WTC11 (cell line): ENCODE results near the gene HIF3A. TPM values are rescaled to one million over a fixed set of nuclear protein-coding genes. Genes with fewer than 3 reads are reported as not detected.
"Not testable (repeated sequence)": the region's sequence is repeated elsewhere in the genome, so short reads cannot be mapped to it uniquely, and the experiment has no call there.

ENCODE experiments used
- ATAC-seq: fragments of 200-7000 bp; cut with Tn5 transposase; 2 replicates; pipeline ENCODE4 v1.10.0; 2021; ENCODE audit warnings: mild to moderate bottlenecking, moderate library complexity
- CTCF ChIA-PET: fragments of 300-600 bp; sonication (Branson Sonifier 250); formaldehyde crosslinking; loops from one replicate; lab custom pipeline; 2021; ENCODE audit warnings: antibody characterized with exemption; lab: Charles Lee
- POLR2A ChIA-PET: fragments of 350-600 bp; sonication (Branson Sonifier 250); formaldehyde crosslinking; loops from one replicate; lab custom pipeline; 2021; ENCODE audit warnings: antibody characterized with exemption; lab: Charles Lee
- DNase-seq: peaks from one replicate; pipeline ENCODE4 v3.0.0; 2021; ENCODE audit warnings: low spot score
- H3K27ac Mint-ChIP-seq: 2 replicates; pipeline ENCODE4 v1.8.0; 2021; ENCODE audit warnings: mixed read lengths
- H3K27me3 Mint-ChIP-seq: 2 replicates; pipeline ENCODE4 v1.8.0; 2021; ENCODE audit warnings: low read depth, mild to moderate bottlenecking, moderate library complexity, mixed read lengths
- H3K36me3 Mint-ChIP-seq: 2 replicates; pipeline ENCODE4 v1.8.0; 2021; ENCODE audit warnings: mixed read lengths
- H3K4me1 Mint-ChIP-seq: 2 replicates; pipeline ENCODE4 v1.8.0; 2022; ENCODE audit warnings: mixed read lengths
- H3K4me3 Mint-ChIP-seq: 2 replicates; pipeline ENCODE4 v1.8.0; 2021; ENCODE audit warnings: mild to moderate bottlenecking, moderate library complexity, mixed read lengths
- H3K9me3 Mint-ChIP-seq: 2 replicates; pipeline ENCODE4 v1.8.0; 2021; ENCODE audit warnings: mixed read lengths
- ESRRA ChIP-seq: sonication (generic); formaldehyde crosslinking; IDR thresholded peaks from 2 replicates; pipeline ENCODE4 v1.8.1; 2022; ENCODE audit warnings: mild to moderate bottlenecking, missing genetic modification reagents, borderline replicate concordance
- FOXK1 ChIP-seq: sonication (generic); formaldehyde crosslinking; IDR thresholded peaks from 2 replicates; pipeline ENCODE4 v1.8.0; 2022; ENCODE audit warnings: mild to moderate bottlenecking, moderate library complexity, missing genetic modification reagents
- HMGA2 ChIP-seq: fragments of 250-450 bp; sonication (Bioruptor Pico); IDR thresholded peaks from 2 replicates; pipeline ENCODE4 v1.4.0; 2021; ENCODE audit warnings: mild to moderate bottlenecking, moderate library complexity
- NFYB ChIP-seq: sonication (generic); formaldehyde crosslinking; conservative IDR thresholded peaks from 2 replicates; pipeline ENCODE4 v1.8.0; 2022; ENCODE audit warnings: low read depth, missing genetic modification reagents
- NR1H2 ChIP-seq: sonication (generic); formaldehyde crosslinking; IDR thresholded peaks from 2 replicates; pipeline ENCODE4 v1.9.0; 2021; ENCODE audit warnings: mild to moderate bottlenecking, moderate library complexity, missing genetic modification reagents
- NR2C2 ChIP-seq: sonication (generic); formaldehyde crosslinking; IDR thresholded peaks from 2 replicates; pipeline ENCODE4 v1.8.0; 2022; ENCODE audit warnings: mild to moderate bottlenecking, missing genetic modification reagents
- NR3C1 ChIP-seq: sonication (generic); formaldehyde crosslinking; conservative IDR thresholded peaks from 2 replicates; pipeline ENCODE4 v1.8.1; 2023; ENCODE audit warnings: low read depth, mild to moderate bottlenecking, missing genetic modification reagents
- SMAD4 ChIP-seq: sonication (generic); formaldehyde crosslinking; IDR thresholded peaks from 2 replicates; pipeline ENCODE4 v1.8.0; 2022; ENCODE audit warnings: mild to moderate bottlenecking, missing genetic modification reagents
- TEAD1 ChIP-seq: sonication (generic); formaldehyde crosslinking; IDR thresholded peaks from 2 replicates; pipeline ENCODE4 v1.8.0; 2022; ENCODE audit warnings: mild to moderate bottlenecking, missing genetic modification reagents
- ZNF232 ChIP-seq: sonication (generic); formaldehyde crosslinking; IDR thresholded peaks from 2 replicates; pipeline ENCODE4 v1.8.0; 2022; ENCODE audit warnings: mild to moderate bottlenecking, missing genetic modification reagents
- total RNA-seq: library from RNA; stranded (reverse); gene quantifications from 3 replicates; pipeline ENCODE4 v1.2.3, GENCODE V29; 2021
- TF ChIP-seq, protein P1 (sequence below): fragments of 200-600 bp; IDR thresholded peaks from 2 replicates; pipeline ENCODE4 v1.8.0; 2022; ENCODE audit warnings: antibody characterized with exemption
- TF ChIP-seq, protein P2 (sequence below): sonication (generic); formaldehyde crosslinking; IDR thresholded peaks from 2 replicates; pipeline ENCODE4 v1.8.1; 2023; ENCODE audit warnings: mild to moderate bottlenecking, missing genetic modification reagents, moderate library complexity
- TF ChIP-seq, protein P3 (sequence below): sonication (generic); formaldehyde crosslinking; IDR thresholded peaks from 2 replicates; pipeline ENCODE4 v1.8.0; 2022; ENCODE audit warnings: mild to moderate bottlenecking, missing genetic modification reagents
- TF ChIP-seq, protein P4 (sequence below): sonication (generic); formaldehyde crosslinking; IDR thresholded peaks from 2 replicates; pipeline ENCODE4 v1.8.1; 2022; ENCODE audit warnings: low read depth, mild to moderate bottlenecking, moderate library complexity, missing genetic modification reagents, borderline replicate concordance
- TF ChIP-seq, protein P5 (sequence below): sonication (generic); formaldehyde crosslinking; IDR thresholded peaks from 2 replicates; pipeline ENCODE4 v1.8.1; 2023; ENCODE audit warnings: mild to moderate bottlenecking, missing genetic modification reagents
- TF ChIP-seq, protein P6 (sequence below): sonication (generic); formaldehyde crosslinking; IDR thresholded peaks from 2 replicates; pipeline ENCODE4 v1.8.1; 2023; ENCODE audit warnings: mild to moderate bottlenecking, moderate library complexity, missing genetic modification reagents

Gene HIF3A
- total RNA-seq, 1 experiment from 2014 or later, result 31.8 TPM

DNA sequence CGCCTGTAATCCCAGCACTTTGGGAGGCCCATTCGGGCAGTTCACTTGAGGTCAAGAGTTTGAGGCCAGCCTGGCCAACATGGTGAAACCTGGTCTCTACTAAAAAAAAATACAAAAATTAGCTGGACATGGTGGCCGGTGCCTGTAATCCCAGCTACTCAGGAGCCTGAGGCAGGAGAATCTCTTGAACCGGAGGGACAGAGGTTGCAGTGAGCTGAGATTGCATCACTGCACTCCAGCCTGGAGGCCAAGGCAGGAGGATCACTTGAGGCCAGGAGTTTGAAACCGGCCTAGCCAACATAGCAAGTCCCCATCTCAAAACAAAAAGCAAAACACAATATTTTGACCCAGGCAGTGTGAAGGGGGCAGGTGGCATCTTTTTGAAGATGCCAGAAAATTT is 32.0 kb upstream of the HIF3A start:
- ATAC-seq, H3K36me3 Mint-ChIP-seq, DNase-seq, H3K4me3 Mint-ChIP-seq, H3K4me1 Mint-ChIP-seq, H3K27ac Mint-ChIP-seq, H3K27me3 Mint-ChIP-seq, H3K9me3 Mint-ChIP-seq: not testable (repeated sequence)
- CTCF ChIA-PET, result interaction anchor here (0.6 to 9.0 kb wide), 26 partner anchors 16 to 337 kb away, joined by 3 to 154 read pairs (median 4); partner anchors contain the start of gene HIF3A
- POLR2A ChIA-PET, result interaction anchor here (1.0 kb wide), 1 partner anchor 186 kb away, joined by 3 read pairs; no protein-coding TSS in a partner anchor

DNA sequence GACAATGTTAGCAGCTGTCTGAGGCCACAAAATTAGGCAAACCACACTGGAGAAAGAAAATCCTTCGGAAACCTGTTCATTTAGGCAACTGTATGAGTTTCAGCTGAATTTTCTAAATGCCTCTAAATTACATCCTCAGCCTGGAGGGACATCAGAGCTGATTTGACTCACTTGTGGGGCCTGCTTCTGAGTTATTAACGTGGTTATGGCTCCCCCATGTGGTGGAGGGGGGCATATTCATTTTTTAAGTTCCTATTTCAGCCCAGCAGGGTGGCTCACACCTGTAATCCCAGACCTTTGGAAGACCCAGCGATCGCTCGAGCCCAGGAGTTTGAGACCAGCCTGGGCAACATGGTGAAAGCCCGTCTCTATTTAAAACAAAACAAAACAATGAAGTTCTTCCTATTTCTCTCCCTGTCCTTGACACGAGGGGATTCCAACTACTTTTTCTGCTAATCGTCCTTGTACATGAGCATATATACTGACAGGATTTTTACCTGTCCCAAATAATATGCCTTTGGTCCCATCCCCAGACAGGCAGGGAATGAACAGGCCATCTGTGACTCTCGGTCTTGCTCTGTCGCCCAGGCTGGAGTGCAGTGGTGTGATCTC is 31.5 kb upstream of the HIF3A start:
- Mint-ChIP-seq H3K4me3 (no peak overlapping the region), H3K4me1 (peaks cover 10% of the 10 kb centered on the region), H3K9me3 (no peaks in the 10 kb centered on the region), H3K27ac (no peak overlapping the region), H3K36me3 (no peaks in the 10 kb centered on the region), H3K27me3 (no peaks in the 10 kb centered on the region; the same call in 1 of the 2 replicates)
- POLR2A ChIA-PET, result interaction anchor here (1.0 kb wide), 1 partner anchor 187 kb away, joined by 3 read pairs; no protein-coding TSS in a partner anchor
- TF ChIP-seq, protein P1, sequence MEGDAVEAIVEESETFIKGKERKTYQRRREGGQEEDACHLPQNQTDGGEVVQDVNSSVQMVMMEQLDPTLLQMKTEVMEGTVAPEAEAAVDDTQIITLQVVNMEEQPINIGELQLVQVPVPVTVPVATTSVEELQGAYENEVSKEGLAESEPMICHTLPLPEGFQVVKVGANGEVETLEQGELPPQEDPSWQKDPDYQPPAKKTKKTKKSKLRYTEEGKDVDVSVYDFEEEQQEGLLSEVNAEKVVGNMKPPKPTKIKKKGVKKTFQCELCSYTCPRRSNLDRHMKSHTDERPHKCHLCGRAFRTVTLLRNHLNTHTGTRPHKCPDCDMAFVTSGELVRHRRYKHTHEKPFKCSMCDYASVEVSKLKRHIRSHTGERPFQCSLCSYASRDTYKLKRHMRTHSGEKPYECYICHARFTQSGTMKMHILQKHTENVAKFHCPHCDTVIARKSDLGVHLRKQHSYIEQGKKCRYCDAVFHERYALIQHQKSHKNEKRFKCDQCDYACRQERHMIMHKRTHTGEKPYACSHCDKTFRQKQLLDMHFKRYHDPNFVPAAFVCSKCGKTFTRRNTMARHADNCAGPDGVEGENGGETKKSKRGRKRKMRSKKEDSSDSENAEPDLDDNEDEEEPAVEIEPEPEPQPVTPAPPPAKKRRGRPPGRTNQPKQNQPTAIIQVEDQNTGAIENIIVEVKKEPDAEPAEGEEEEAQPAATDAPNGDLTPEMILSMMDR, result peak; percentile 86
- TF ChIP-seq NR1H2, result no peak
- peak; percentile 92 for ATAC-seq
- peak; percentile 76 for DNase-seq
- CTCF ChIA-PET, result interaction anchor here (0.6 to 9.0 kb wide), 25 partner anchors 15 to 337 kb away, joined by 3 to 154 read pairs (median 5); partner anchors contain the start of gene HIF3A

DNA sequence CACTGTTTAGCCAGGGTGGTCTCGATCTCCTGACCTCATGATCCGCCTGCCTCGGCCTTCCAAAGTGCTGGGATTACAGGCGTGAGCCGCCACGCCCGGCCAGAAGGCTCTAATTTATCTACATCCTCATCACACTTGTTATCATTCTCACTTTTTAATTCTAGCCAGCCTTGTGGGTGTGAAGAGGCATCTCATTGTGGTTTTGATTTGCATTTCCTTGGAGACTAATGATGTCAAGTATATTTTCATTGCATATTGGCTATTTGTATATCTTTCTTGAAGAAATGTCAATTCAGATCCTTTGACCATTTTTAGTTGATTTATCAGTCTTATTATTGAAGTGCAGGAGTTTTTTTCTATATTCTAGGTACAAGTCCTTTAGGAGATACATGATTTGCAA is 27.7 kb upstream of the HIF3A start:
- H3K4me3 Mint-ChIP-seq, result no peak overlapping the region
- H3K36me3 Mint-ChIP-seq, result no peaks in the 10 kb centered on the region
- H3K9me3 Mint-ChIP-seq, result no peaks in the 10 kb centered on the region
- peaks cover 36% of the 10 kb centered on the region for H3K4me1 Mint-ChIP-seq
- DNase-seq (no peak), ATAC-seq (no peak)
- no peaks in the 10 kb centered on the region; the same call in 1 of the 2 replicates for H3K27me3 Mint-ChIP-seq
- TF ChIP-seq ZNF232 (CRISPR knock-in tag), result no peak
- TF ChIP-seq, protein P2, sequence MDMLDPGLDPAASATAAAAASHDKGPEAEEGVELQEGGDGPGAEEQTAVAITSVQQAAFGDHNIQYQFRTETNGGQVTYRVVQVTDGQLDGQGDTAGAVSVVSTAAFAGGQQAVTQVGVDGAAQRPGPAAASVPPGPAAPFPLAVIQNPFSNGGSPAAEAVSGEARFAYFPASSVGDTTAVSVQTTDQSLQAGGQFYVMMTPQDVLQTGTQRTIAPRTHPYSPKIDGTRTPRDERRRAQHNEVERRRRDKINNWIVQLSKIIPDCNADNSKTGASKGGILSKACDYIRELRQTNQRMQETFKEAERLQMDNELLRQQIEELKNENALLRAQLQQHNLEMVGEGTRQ, result no peak
- ChIA-PET CTCF (interaction anchor here (0.8 to 2.9 kb wide), 6 partner anchors 11 to 309 kb away, joined by 3 to 17 read pairs (median 6); no protein-coding TSS in a partner anchor), POLR2A (no interaction called here)
- H3K27ac Mint-ChIP-seq, result no peak overlapping the region

DNA sequence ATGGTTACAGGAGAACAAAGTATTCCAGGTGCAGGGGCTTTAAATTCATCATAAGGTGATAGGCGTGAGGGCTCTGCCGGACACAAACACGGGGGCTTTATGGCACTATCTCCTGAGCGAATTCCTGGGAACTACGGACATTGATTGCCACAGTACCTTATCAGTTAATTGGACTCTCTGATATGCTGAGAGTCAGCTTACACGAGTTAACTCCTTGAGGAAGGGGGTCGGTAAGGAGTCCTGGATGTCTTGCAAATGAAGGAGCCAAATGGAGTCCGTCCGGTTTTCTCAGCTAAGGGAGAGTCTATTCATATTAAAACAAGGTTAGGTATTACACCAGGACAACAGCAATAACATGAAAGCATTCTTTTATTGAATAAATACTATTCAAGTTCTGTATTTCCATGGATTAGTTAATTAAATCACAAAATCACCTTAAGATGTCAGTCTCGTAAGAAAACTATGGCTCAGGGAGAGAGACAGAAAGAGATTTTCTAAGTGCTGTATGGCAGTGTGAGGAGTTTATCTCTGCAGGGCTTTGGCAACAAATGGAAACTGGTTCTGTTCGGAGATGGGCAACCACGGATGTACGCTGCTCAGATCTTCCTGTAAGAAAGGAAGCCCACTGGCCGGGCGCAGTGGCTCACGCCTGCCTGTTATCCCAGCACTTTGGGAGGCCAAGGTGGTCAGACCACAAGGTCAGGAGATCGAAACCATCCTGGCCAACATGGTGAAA is 26.2 kb upstream of the HIF3A start:
- Mint-ChIP-seq H3K36me3 (no peaks in the 10 kb centered on the region), H3K4me3 (peak overlapping the region; percentile 50), H3K27me3 (no peaks in the 10 kb centered on the region; the same call in 1 of the 2 replicates), H3K27ac (peak overlapping the region; percentile 90), H3K4me1 (peaks cover 32% of the 10 kb centered on the region), H3K9me3 (no peaks in the 10 kb centered on the region)
- ATAC-seq (peak; percentile 77), DNase-seq (no peak)
- no peak for TF ChIP-seq HMGA2 (CRISPR knock-in tag)
- TF ChIP-seq, protein P3, sequence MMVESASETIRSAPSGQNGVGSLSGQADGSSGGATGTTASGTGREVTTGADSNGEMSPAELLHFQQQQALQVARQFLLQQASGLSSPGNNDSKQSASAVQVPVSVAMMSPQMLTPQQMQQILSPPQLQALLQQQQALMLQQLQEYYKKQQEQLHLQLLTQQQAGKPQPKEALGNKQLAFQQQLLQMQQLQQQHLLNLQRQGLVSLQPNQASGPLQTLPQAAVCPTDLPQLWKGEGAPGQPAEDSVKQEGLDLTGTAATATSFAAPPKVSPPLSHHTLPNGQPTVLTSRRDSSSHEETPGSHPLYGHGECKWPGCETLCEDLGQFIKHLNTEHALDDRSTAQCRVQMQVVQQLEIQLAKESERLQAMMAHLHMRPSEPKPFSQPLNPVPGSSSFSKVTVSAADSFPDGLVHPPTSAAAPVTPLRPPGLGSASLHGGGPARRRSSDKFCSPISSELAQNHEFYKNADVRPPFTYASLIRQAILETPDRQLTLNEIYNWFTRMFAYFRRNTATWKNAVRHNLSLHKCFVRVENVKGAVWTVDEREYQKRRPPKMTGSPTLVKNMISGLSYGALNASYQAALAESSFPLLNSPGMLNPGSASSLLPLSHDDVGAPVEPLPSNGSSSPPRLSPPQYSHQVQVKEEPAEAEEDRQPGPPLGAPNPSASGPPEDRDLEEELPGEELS (CRISPR knock-in tag), result no peak
- TF ChIP-seq FOXK1 (CRISPR knock-in tag), result no peak
- TF ChIP-seq, protein P4, sequence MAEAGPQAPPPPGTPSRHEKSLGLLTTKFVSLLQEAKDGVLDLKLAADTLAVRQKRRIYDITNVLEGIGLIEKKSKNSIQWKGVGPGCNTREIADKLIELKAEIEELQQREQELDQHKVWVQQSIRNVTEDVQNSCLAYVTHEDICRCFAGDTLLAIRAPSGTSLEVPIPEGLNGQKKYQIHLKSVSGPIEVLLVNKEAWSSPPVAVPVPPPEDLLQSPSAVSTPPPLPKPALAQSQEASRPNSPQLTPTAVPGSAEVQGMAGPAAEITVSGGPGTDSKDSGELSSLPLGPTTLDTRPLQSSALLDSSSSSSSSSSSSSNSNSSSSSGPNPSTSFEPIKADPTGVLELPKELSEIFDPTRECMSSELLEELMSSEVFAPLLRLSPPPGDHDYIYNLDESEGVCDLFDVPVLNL, result no peak
- no peak for TF ChIP-seq TEAD1 (CRISPR knock-in tag)
- TF ChIP-seq ESRRA (CRISPR knock-in tag), result no peak
- TF ChIP-seq NFYB, result no peak
- TF ChIP-seq SMAD4 (CRISPR knock-in tag), result no peak
- no peak for TF ChIP-seq NR2C2 (CRISPR knock-in tag)
- TF ChIP-seq NR3C1 (CRISPR knock-in tag), result no peak
- TF ChIP-seq, protein P5, sequence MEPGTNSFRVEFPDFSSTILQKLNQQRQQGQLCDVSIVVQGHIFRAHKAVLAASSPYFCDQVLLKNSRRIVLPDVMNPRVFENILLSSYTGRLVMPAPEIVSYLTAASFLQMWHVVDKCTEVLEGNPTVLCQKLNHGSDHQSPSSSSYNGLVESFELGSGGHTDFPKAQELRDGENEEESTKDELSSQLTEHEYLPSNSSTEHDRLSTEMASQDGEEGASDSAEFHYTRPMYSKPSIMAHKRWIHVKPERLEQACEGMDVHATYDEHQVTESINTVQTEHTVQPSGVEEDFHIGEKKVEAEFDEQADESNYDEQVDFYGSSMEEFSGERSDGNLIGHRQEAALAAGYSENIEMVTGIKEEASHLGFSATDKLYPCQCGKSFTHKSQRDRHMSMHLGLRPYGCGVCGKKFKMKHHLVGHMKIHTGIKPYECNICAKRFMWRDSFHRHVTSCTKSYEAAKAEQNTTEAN, result no peak
- TF ChIP-seq, protein P6, sequence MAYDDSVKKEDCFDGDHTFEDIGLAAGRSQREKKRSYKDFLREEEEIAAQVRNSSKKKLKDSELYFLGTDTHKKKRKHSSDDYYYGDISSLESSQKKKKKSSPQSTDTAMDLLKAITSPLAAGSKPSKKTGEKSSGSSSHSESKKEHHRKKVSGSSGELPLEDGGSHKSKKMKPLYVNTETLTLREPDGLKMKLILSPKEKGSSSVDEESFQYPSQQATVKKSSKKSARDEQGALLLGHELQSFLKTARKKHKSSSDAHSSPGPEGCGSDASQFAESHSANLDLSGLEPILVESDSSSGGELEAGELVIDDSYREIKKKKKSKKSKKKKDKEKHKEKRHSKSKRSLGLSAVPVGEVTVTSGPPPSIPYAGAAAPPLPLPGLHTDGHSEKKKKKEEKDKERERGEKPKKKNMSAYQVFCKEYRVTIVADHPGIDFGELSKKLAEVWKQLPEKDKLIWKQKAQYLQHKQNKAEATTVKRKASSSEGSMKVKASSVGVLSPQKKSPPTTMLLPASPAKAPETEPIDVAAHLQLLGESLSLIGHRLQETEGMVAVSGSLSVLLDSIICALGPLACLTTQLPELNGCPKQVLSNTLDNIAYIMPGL (CRISPR knock-in tag), result no peak
- CTCF ChIA-PET, result interaction anchor here (0.6 to 2.9 kb wide), 13 partner anchors 10 to 357 kb away, joined by 3 to 17 read pairs (median 4); partner anchors contain the start of gene HIF3A
- POLR2A ChIA-PET, result interaction anchor here (0.7 kb wide), 1 partner anchor 1047 kb away, joined by 3 read pairs; no protein-coding TSS in a partner anchor
